Neural cell (in vitro differentiated cells): Measurements from ENCODE around the gene TOP1. TPM values are rescaled to one million over a fixed set of nuclear protein-coding genes. Genes with fewer than 3 reads are reported as not detected.

Experiments used
- H2AFZ ChIP-seq: fragments of 200-600, 300-800 bp; sonication (generic), shearing (Covaris generic); 2 replicates; pipeline ENCODE4 v1.6.0; 2014; ENCODE audit warnings: low read depth, mild to moderate bottlenecking, antibody characterized with exemption, low read length, moderate library complexity
- H3F3A ChIP-seq: fragments of 200-600 bp; shearing (Covaris generic); 2 replicates; pipeline ENCODE4 v1.6.1; 2016; ENCODE audit warnings: mild to moderate bottlenecking, moderate library complexity, mixed read lengths, antibody characterized with exemption, low read length; ENCODE audit not compliant: insufficient read depth, poor library complexity, severe bottlenecking
- H3K27ac ChIP-seq: fragments of 200-600, 300-800 bp; sonication (generic), shearing (Covaris generic); 2 replicates; pipeline ENCODE4 v1.5.1; 2014; ENCODE audit warnings: mild to moderate bottlenecking, low read length, moderate library complexity
- H3K27me3 ChIP-seq: fragments of 300-800, 200-600 bp; sonication (generic), shearing (Covaris generic); 2 replicates; pipeline ENCODE4 v1.6.0; 2014; ENCODE audit warnings: mild to moderate bottlenecking, low read depth, low read length, moderate library complexity; ENCODE audit not compliant: insufficient read depth
- H3K36me3 ChIP-seq: fragments of 300-800, 200-600 bp; sonication (generic), shearing (Covaris generic); 2 replicates; pipeline ENCODE4 v1.5.1; 2014; ENCODE audit warnings: mild to moderate bottlenecking, antibody characterized with exemption, low read length, moderate library complexity; ENCODE audit not compliant: insufficient read depth
- H3K4me2 ChIP-seq: fragments of 300-800, 200-600 bp; sonication (generic), shearing (Covaris generic); 2 replicates; pipeline ENCODE4 v1.6.0; 2014; ENCODE audit warnings: mild to moderate bottlenecking, low read length
- H3K4me3 ChIP-seq: fragments of 300-800, 200-600 bp; sonication (generic), shearing (Covaris generic); 2 replicates; pipeline ENCODE4 v1.5.1; 2014; ENCODE audit warnings: mild to moderate bottlenecking, low read length, moderate library complexity
- H3K79me2 ChIP-seq: fragments of 200-600 bp; shearing (Covaris generic); replicated peaks from 2 replicates; pipeline ENCODE4 v1.6.0; 2014; ENCODE audit warnings: mild to moderate bottlenecking, low read length, moderate library complexity; ENCODE audit not compliant: insufficient read depth
- H3K9ac ChIP-seq: fragments of 300-800, 200-600 bp; sonication (generic), shearing (Covaris generic); 2 replicates; pipeline ENCODE4 v1.6.1; 2016; ENCODE audit warnings: mild to moderate bottlenecking, low read length, mixed read lengths
- H3K9me2 ChIP-seq: fragments of 200-600 bp; shearing (Covaris generic); 2 replicates; pipeline ENCODE4 v1.6.1; 2016; ENCODE audit warnings: mild to moderate bottlenecking, low read length, mixed read lengths; ENCODE audit not compliant: insufficient read depth
- H3K9me3 ChIP-seq: fragments of 200-600, 300-800 bp; sonication (generic), shearing (Covaris generic); 2 replicates; pipeline ENCODE4 v1.6.1; 2016; ENCODE audit warnings: mild to moderate bottlenecking, mixed run types, low read length, moderate library complexity, mixed read lengths
- H4K20me1 ChIP-seq: fragments of 200-600 bp; shearing (Covaris generic); 2 replicates; pipeline ENCODE4 v1.6.1; 2016; ENCODE audit warnings: mild to moderate bottlenecking, mixed run types; ENCODE audit not compliant: insufficient read depth
- CTCF ChIP-seq: fragments of 450-650 bp; IDR thresholded peaks from 2 replicates; pipeline ENCODE4 v1.5.1; 2014; ENCODE audit warnings: antibody characterized with exemption, mild to moderate bottlenecking, moderate library complexity; ENCODE audit not compliant: poor library complexity, severe bottlenecking
- EP300 ChIP-seq: fragments of 450-650 bp; conservative IDR thresholded peaks from 2 replicates; pipeline ENCODE4 v1.6.1; 2014; ENCODE audit warnings: antibody characterized with exemption, mild to moderate bottlenecking, moderate library complexity; ENCODE audit not compliant: poor library complexity, severe bottlenecking
- EZH2 ChIP-seq: fragments of 200-600, 300-800 bp; shearing (Covaris generic), sonication (generic); IDR thresholded peaks from 2 replicates; pipeline ENCODE4 v1.6.1; 2014; ENCODE audit warnings: antibody characterized with exemption, low read length, borderline replicate concordance, mild to moderate bottlenecking; ENCODE audit not compliant: insufficient read depth, poor library complexity, severe bottlenecking
- MXI1 ChIP-seq: fragments of 450-650 bp; conservative IDR thresholded peaks from 2 replicates; pipeline ENCODE4 v1.6.1; 2014; ENCODE audit warnings: antibody characterized with exemption, mild to moderate bottlenecking; ENCODE audit not compliant: poor library complexity, severe bottlenecking
- RAD21 ChIP-seq: fragments of 450-650 bp; conservative IDR thresholded peaks from 2 replicates; pipeline ENCODE4 v1.6.1; 2014; ENCODE audit warnings: antibody characterized with exemption, mild to moderate bottlenecking, moderate library complexity
- REST ChIP-seq: IDR thresholded peaks from 2 replicates; pipeline ENCODE4 v1.6.1; 2012; ENCODE audit warnings: borderline replicate concordance
- SMC3 ChIP-seq: fragments of 450-650 bp; conservative IDR thresholded peaks from 2 replicates; pipeline ENCODE4 v1.6.1; 2014; ENCODE audit warnings: antibody characterized with exemption, mild to moderate bottlenecking, moderate library complexity; ENCODE audit not compliant: poor library complexity
- TAF1 ChIP-seq: IDR thresholded peaks from 2 replicates; pipeline ENCODE4 v1.6.1; 2012; ENCODE audit warnings: low read depth
- polyA plus RNA-seq: library from polyadenylated mRNA; depleted of rRNA; stranded (reverse); fragments of >200 nt; gene quantifications from 2 replicates; pipeline ENCODE4 v1.2.3, GENCODE V29; 2014

The TOP1 gene
- polyA plus RNA-seq, 1 donor from 2014 or later: 33.2 TPM

GRCh38 chr20:41110930-41111577, 82.4 kb downstream of the TOP1 start:
- H3K4me3 ChIP-seq: no peak overlapping the region
- H3K36me3 ChIP-seq: peaks cover 25% of the 10 kb centered on the region
- no peaks in the 10 kb centered on the region for H4K20me1 ChIP-seq

GRCh38 chr20:41111578-41111951, 82.9 kb downstream of the TOP1 start:
- no peak overlapping the region for H3K27ac ChIP-seq

More at GRCh38 chr20:41110930-41111577, 82.4 kb downstream of the TOP1 start:
- Histone ChIP-seq H3K9ac (no peak overlapping the region), H3K9me3 (no peaks in the 10 kb centered on the region), H3F3A (no peaks in the 10 kb centered on the region), H3K4me2 (no peak overlapping the region), H3K27ac (no peak overlapping the region), H3K9me2 (no peaks in the 10 kb centered on the region), H3K27me3 (no peaks in the 10 kb centered on the region), H2AFZ (no peak overlapping the region), H3K79me2 (no peaks in the 10 kb centered on the region)
- TF ChIP-seq CTCF: no peak
- no peak for TF ChIP-seq RAD21

More at GRCh38 chr20:41111578-41111951, 82.9 kb downstream of the TOP1 start:
- no peaks in the 10 kb centered on the region for H3K79me2 ChIP-seq
- no peaks in the 10 kb centered on the region for H3F3A ChIP-seq
- no peak overlapping the region for H2AFZ ChIP-seq
- no peaks in the 10 kb centered on the region for H3K27me3 ChIP-seq
- no peak for TF ChIP-seq TAF1
- no peak for TF ChIP-seq RAD21
- TF ChIP-seq CTCF: no peak
- no peak for TF ChIP-seq REST
- TF ChIP-seq MXI1: no peak
- TF ChIP-seq EZH2: no peak
- no peak for TF ChIP-seq SMC3
- no peak for TF ChIP-seq EP300
- H3K4me3 ChIP-seq: no peak overlapping the region
- H3K9ac ChIP-seq: no peak overlapping the region
- no peaks in the 10 kb centered on the region for H4K20me1 ChIP-seq
- H3K36me3 ChIP-seq: peaks cover 25% of the 10 kb centered on the region
- H3K9me2 ChIP-seq: no peaks in the 10 kb centered on the region
- no peaks in the 10 kb centered on the region for H3K9me3 ChIP-seq
- H3K4me2 ChIP-seq: no peak overlapping the region
